Hematopoietic multipotent progenitor cell treated with erythropoietin and hydrocortisone succinate and interleukin-3 and kit ligand, for 15 days (in vitro differentiated cells): ENCODE data around the gene CASP6.

ENCODE experiments used
- DNase-seq: peaks from one replicate; pipeline ENCODE4 v3.0.0-alpha.2; 2015; ENCODE audit warnings: low spot score

The CASP6 gene

DNA sequence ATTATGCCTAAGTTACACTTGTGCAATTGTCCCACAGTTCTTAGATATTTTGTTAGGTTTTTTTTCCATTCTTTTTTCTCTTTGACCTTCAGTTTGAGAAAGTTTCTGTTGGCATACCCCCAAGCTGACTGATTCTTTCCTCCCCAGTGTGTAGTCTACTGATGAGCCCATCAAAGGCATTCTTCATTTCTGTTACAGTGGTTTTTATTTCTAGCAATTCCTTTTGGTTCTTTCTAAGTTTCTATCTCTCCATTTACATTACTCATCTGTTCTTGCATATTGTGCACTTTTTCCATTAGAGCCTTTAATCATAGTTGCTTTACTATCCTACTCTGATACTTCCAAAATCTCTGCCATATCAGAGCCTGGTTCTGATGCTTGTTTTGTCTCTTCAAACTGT, 31.9 kb downstream of the CASP6 start:
- no peak for DNase-seq

DNA sequence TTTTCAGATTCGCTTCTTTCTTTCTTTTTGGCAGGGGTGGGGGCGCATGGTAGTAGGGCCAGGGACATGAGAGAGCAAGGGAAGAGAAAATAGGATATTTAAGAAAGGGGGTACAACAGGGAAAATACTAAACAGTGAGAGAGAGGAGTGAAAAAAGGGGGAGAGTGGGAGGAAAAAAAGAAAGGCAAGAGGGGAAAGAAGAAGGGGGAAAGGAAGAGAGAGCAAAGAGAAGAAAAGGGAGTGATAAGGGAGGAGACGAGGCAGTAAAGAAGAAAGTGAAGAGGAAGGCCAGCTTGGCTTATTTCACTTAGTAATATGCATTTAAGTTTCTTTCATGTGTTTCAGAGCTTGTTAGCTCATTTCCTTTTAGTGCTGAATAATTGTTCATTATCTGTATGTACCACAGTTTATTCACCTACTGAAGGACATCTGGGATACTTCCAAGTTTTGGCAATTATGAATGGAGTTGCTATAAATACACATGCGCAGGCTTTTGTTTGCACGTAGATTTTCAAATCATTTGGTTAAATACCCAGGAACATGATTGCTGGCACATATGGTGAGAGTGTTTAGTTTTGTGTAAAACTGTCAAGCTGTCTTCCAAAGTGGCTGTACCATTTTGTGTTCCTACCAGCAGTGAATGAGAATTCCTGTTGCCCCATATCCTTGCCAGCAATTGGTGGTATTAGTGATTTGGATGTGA, 37.3 kb downstream of the CASP6 start:
- no peak for DNase-seq

DNA sequence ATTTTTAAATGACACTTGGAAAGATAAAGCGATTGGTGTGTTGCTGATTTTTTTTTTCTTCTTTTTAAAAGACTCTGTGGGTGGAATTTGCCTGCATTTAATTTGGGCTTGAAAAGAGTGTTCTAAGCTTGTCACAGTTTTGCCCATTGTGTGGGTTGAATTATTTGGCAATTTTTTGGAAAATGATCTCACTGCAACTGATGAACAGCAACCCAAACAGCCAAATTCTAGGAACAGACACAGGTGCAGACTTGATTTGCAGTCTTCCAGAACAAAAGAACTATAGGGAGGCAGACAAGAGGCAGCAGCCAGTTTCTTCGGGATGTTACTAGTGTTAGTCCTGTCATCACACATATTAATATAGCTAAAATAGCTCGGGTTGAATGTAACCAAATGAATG, 40.5 kb downstream of the CASP6 start:
- no peak for DNase-seq

DNA sequence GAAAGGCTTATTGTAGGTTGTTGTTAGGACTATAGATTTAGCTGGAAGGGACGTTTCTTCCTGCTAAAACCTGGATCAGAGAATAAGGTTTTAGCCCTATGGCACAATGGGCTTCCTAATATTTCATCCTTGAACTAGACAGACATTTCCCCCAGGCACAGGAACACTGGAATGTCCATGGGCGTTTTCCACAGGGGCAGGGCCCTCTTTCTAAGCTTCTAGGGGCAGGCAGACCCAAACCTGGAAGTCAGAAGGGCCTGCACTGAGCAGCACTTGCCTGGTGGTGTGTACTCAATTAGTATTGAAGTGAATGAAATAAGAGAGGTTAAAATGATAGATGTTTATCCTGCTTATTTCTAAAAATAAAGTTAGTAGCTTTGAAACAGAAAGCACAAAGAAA, 41.1 kb downstream of the CASP6 start:
- no peak for DNase-seq

DNA sequence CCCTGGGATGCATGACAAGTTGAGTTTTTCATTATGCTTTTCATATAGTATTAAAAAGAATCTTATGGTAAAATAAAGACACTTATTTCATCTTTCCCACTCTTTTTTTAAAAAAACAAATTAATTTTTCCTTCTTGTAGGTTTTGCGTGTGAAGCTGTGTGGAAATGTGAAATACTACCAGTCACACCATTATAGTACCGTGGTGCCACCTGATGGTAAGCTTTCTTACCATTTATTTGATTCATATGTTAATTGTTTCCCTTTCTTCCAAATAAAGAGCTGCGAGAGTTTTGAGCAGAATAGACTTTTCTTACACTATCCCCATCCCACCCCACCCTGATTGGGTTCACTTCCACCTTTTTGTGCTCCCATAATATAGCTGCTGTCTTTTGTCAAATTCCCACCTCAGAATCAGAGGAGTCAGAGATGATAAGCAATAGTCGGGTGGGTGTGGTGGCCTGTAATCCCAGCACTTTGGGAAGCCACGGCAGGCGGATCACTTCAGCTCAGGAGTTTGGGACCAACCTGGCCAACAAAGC, 44.3 kb downstream of the CASP6 start:
- no peak for DNase-seq

DNA sequence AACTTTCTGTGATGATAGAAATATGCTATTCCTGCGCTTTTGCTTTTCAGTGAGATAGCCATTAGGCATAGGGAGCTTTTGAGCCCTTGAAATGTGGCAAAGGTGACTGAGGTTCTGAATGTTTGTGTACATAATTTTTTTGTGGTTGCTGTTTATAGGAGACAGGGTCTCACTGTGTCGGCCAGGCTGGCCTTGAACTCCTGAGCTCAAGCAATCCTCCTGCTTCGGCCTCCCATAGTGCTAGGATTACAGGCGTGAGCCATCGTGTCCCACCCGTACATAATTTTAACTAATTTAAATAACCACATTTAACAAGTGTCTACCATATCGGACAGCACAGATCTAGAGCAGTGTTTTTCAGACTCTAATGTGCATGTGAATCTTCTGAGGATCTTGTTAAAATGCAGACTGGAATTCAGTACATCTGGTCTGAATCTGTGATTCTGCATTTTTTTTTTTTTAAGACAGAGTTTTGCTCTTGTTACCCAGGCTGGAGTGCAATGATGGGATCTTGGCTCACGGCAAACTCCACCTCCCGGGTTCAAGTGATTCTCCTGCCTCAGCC, 45.3 kb downstream of the CASP6 start:
- DNase-seq, result no peak

DNA sequence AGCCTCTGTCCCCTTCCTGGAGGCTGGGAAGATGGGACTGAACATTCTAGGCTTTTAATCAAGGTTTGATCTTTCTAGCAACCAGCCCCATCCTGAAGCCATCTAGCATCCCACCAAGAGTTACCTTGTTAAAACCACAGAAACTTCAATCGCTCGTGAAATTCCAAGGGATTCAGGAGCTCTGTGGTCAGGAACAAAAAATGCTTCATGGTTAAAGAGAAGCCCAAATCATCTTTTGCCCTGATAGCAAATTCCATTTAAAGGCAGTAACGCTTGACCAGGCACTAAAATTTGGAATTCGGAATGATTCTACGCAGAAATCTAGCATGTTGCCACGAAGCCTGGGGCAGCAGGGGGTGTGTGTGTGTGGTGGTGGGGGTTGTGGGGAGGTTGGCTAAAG, 47.8 kb downstream of the CASP6 start:
- no peak for DNase-seq

DNA sequence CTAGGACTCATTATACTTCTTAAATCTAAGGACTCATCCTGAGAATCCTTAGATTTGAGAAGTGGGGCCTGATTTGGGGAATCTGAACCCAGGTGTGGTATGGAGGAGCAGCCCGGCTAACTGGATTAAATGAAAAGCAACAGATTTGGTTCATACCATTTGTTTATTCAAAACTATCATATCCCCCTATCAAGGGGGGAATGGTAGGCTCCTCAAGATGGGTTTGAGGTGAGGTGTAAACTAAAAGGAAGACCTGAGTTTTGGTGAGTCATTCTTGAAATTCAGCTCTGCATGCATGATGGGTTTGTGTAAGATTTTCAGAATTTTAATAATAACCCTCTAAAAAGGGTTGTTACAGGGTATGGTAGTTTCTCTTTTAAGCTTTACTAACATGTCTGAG, 53.4 kb downstream of the CASP6 start:
- DNase-seq, result no peak

DNA sequence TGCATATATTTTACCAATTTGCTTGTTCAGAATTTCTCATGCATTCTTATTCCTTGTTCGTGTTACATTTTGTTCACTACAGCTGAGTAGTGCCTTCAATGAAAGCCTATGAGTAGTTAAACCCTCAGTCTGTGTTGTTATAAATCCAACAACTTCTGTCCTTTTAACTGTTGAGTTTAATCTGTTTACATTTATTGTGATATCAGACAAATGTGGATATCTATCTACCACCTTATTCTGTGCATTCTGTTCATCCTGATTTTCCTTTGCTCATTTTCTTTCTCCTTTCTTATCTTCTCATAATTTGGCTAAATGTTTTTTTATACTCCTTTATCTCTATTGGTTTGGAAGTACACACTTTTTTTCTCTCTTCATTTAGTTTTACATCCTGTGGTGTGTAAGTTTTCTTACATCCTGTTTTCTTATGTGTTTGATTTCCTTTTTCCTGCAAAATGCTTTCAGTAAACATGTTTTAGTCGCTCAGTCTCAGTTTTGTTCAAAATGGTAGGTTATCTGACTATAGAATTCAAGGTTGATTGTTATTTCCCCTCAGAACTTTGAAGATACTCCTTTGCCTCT, 54.2 kb downstream of the CASP6 start:
- DNase-seq, result no peak

DNA sequence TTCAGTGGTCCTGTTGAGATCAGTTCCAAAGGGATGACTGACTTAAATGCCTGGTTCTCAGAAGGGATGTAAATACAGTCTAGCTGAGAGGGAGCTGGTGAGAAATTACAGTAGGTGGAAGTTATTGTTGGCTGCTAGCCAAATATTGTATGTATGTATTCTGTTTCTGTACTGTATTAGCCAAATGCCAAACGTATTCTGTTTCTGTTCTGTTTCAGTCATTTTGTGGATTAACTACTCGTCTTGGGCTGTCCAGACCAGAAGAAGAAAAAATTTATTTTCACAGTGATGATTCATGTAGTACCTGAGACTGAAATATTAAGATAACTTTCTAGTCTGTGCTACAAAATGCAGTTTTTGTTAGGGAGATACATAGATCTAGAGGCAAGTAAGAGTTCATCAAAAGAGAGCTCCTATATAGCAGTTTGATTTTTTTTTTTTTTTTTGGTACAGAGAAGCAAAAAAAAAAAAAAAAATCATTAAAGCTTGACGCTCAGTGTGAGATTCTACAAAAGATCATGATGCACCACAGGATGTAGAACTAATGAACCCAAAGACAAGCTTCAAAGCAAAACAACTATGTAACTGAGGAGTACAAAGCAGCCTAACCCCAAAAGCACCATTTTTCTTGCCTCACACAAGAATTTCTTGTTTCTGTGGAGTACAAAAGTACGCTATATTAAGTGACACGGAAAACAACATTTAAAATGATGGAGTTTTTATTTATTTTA, 54.8 kb downstream of the CASP6 start:
- no peak for DNase-seq

DNA sequence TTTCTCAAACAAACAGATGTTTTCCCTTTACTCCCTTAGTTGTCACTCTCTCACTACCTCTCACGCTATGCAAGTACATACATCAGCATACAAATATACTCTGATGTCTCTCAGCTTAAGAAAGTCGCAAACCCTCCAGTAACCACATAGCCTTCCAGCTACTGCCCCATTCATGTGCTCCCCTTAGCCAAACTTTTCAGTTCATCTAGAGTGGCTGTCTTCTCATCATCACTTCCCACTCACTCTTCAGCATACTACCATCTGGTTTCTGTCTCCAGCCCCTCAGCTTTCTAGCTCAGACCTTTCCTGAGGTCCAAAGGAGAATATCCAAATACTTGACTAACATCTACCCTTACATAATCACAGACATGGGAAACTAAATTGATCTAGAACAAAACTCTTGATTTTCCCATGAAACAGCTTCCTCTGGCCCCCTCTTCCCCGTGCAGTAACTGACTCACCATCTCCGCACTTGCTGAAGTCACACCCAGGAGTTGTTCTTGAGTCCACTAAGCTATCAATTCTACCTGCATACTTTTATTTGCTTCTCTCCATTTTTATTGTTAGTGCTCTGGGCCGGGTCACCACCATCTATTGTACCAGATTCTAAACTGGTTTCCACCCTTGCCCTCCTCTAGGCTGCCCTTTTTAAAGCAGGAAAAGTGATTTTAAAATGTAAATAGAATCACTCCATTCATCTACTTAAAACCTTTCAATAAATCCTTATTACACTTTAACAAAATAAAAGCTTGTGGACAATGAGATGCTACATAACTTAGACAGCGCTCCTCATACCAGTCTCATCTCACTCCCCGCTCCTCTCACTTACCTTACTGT, 57.2 kb downstream of the CASP6 start:
- no peak for DNase-seq

DNA sequence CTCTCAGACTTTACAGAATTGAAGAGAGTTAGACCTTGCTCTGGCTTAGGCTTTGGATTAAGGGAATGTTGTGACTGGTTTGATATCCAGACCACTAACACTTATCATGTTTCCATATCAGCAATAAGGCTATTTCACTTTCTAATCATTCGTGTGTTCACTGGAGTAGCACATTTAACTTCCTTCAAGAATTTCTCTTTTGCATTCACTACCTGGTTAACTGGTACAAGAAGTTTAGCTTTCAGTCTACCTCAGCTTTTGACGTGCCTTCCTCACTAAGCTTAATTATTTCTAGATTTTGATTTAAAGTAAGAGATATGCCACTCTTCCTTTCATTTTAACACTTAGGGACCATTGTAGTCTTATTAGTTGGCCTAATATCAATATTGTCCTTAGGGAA, 62.6 kb downstream of the CASP6 start:
- DNase-seq, result no peak
